WERI-Rb-1 (cell line): ENCODE data around the gene MACROD2.

Experiments used
- DNase-seq: peaks from one replicate; pipeline ENCODE4 v3.0.0-alpha.2; 2020
- H3K27ac ChIP-seq: fragments of 250-450 bp; sonication (Bioruptor Pico); 2 replicates; pipeline ENCODE4 v1.5.1; 2020; ENCODE audit warnings: mild to moderate bottlenecking, moderate library complexity
- H3K27me3 ChIP-seq: fragments of 250-450 bp; sonication (Bioruptor Pico); 2 replicates; pipeline ENCODE4 v1.5.1; 2021; ENCODE audit warnings: mild to moderate bottlenecking, low read depth, moderate library complexity; ENCODE audit not compliant: insufficient read depth, severe bottlenecking
- H3K36me3 ChIP-seq: fragments of 250-450 bp; sonication (Bioruptor Pico); 2 replicates; pipeline ENCODE4 v1.5.1; 2020; ENCODE audit warnings: mild to moderate bottlenecking, moderate library complexity
- H3K4me3 ChIP-seq: 2 replicates; pipeline ENCODE4 v1.5.1; 2011; ENCODE audit warnings: low read depth, mild to moderate bottlenecking, control low read depth, low read length
- H3K9me3 ChIP-seq: fragments of 250-450 bp; sonication (Bioruptor Pico); 2 replicates; pipeline ENCODE4 v1.5.1; 2021; ENCODE audit warnings: mild to moderate bottlenecking, moderate library complexity; ENCODE audit not compliant: severe bottlenecking
- TF ChIP-seq, protein P1 (sequence below): IDR thresholded peaks from 2 replicates; pipeline ENCODE4 v1.5.1; 2011; ENCODE audit warnings: low read depth, mild to moderate bottlenecking, control low read depth, inconsistent platforms, low read length

MACROD2 gene

DNA sequence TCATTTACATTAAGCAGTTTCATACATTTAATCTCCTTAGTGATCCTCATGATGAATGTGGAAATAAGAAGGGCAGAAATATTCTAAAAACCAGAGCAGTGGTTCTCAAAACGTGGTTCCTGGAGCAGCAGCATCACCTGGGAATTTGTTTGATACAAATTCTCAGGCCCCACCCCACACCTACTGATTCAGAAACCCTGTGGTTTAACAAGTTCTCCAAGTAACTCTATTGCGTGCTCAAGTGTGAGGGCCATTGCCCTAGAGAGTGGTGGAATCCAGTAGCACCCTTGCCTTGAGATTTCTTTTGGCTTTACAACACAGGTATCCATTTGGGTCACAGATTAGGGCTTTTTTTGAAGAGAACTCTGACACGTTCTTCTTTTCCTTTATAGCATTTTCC is 696.7 kb downstream of the MACROD2 start:
- TF ChIP-seq, protein P1, sequence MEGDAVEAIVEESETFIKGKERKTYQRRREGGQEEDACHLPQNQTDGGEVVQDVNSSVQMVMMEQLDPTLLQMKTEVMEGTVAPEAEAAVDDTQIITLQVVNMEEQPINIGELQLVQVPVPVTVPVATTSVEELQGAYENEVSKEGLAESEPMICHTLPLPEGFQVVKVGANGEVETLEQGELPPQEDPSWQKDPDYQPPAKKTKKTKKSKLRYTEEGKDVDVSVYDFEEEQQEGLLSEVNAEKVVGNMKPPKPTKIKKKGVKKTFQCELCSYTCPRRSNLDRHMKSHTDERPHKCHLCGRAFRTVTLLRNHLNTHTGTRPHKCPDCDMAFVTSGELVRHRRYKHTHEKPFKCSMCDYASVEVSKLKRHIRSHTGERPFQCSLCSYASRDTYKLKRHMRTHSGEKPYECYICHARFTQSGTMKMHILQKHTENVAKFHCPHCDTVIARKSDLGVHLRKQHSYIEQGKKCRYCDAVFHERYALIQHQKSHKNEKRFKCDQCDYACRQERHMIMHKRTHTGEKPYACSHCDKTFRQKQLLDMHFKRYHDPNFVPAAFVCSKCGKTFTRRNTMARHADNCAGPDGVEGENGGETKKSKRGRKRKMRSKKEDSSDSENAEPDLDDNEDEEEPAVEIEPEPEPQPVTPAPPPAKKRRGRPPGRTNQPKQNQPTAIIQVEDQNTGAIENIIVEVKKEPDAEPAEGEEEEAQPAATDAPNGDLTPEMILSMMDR, result no peak
- no peak overlapping the region for H3K4me3 ChIP-seq
- no peaks in the 10 kb centered on the region for H3K9me3 ChIP-seq
- no peak overlapping the region for H3K27ac ChIP-seq
- H3K36me3 ChIP-seq, result no peaks in the 10 kb centered on the region
- H3K27me3 ChIP-seq, result no peaks in the 10 kb centered on the region
- DNase-seq, result no peak

- Histone ChIP-seq H3K36me3 (no peaks in the 10 kb centered on the region), H3K27ac (no peak overlapping the region), H3K27me3 (no peaks in the 10 kb centered on the region), H3K4me3 (no peak overlapping the region), H3K9me3 (no peaks in the 10 kb centered on the region)
- TF ChIP-seq, protein P1, result no peak
- no peak for DNase-seq
Observed at GRCh38 chr20:14696478-14696877, 701.2 kb downstream of the MACROD2 start.

GRCh38 chr20:14696937-14697336 is 701.6 kb downstream of the MACROD2 start:
- Histone ChIP-seq H3K4me3 (no peak overlapping the region), H3K27ac (no peak overlapping the region), H3K9me3 (no peaks in the 10 kb centered on the region), H3K36me3 (no peaks in the 10 kb centered on the region), H3K27me3 (no peaks in the 10 kb centered on the region)
- DNase-seq, result no peak
- TF ChIP-seq, protein P1, result no peak

- Histone ChIP-seq H3K27me3 (no peaks in the 10 kb centered on the region), H3K9me3 (no peaks in the 10 kb centered on the region), H3K27ac (no peak overlapping the region), H3K36me3 (no peaks in the 10 kb centered on the region), H3K4me3 (no peak overlapping the region)
- no peak for DNase-seq
- TF ChIP-seq, protein P1, result no peak
Observed at GRCh38 chr20:14698125-14698524, 702.8 kb downstream of the MACROD2 start.

DNA sequence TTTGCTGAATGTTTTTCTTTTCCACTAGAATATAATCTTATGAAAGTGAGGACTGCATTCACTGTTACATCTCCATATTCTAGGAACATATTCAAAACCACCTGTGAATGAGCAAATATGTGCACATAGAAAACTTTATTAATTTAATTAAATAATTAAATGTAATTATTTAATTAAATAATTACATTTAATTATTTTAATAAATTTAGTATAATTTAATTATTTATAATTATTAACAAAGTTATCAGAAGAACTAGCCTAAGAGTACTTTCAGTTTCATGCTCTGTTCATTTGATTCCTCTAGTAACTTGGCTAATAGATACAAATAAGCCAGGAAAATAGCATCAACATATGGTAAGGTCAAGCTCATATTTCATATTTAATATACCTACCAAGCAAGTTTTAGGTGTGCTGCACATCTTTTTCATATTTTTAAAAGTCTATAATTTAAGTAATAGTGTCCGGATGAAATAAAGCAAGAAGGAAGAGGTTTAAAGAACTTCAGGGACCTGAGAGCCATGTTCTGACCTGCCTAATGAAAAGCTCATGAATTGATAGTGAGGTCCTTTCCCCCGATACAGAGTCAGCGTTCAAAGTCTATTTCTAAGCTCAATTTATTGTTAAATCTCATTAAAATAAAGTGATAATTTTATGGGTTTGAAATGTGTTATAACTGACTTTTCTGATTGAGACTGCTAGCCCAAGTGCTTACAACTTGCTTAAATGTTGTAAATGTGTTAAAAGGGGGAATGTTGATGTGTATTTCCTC is 703.5 kb downstream of the MACROD2 start:
- no peak for DNase-seq
- no peak overlapping the region for H3K4me3 ChIP-seq
- no peaks in the 10 kb centered on the region for H3K9me3 ChIP-seq
- H3K36me3 ChIP-seq, result no peaks in the 10 kb centered on the region
- TF ChIP-seq, protein P1, result no peak
- H3K27me3 ChIP-seq, result no peaks in the 10 kb centered on the region
- H3K27ac ChIP-seq, result no peak overlapping the region

GRCh38 chr20:14700639-14700960 is 705.3 kb downstream of the MACROD2 start:
- H3K9me3 ChIP-seq, result no peaks in the 10 kb centered on the region
- no peak for DNase-seq
- H3K27ac ChIP-seq, result no peak overlapping the region
- no peaks in the 10 kb centered on the region for H3K36me3 ChIP-seq
- H3K27me3 ChIP-seq, result no peaks in the 10 kb centered on the region
- H3K4me3 ChIP-seq, result no peak overlapping the region
- TF ChIP-seq, protein P1, result no peak
